Measurements from ENCODE around the gene SAA4. TPM values are rescaled to one million over a fixed set of nuclear protein-coding genes. Genes with fewer than 3 reads are reported as not detected.
"Not testable (repeated sequence)": the region's sequence is repeated elsewhere in the genome, so short reads cannot be mapped to it uniquely, and the experiment has no call there.

Gene SAA4
- total RNA-seq, 2 donors from 2014 or later = not detected

- Mint-ChIP-seq H3K4me3 (no peak overlapping the region), H3K4me1 (no peaks in the 10 kb centered on the region), H3K36me3 (ENCODE audit: low read depth) (peaks cover 8% of the 10 kb centered on the region), H3K27me3 (peaks cover 58% of the 10 kb centered on the region), H3K27ac (no peak overlapping the region)
- no peaks in the 10 kb centered on the region for H3K9me3 ChIP-seq (ENCODE audit: control insufficient read depth, low read length, poor library complexity, severe bottlenecking)
- no peak for DNase-seq
- no peak for ATAC-seq
Observed at GRCh38 chr11:18235394-18236334, 938 bp downstream of the SAA4 start.

GRCh38 chr11:18233912-18234311, 2.7 kb downstream of the SAA4 start:
- H3K27me3 Mint-ChIP-seq = peaks cover 45% of the 10 kb centered on the region
- no peak overlapping the region for H3K27ac Mint-ChIP-seq
- ATAC-seq (no peak), DNase-seq (no peak)
- no peaks in the 10 kb centered on the region for H3K36me3 Mint-ChIP-seq (ENCODE audit: low read depth)
- no peaks in the 10 kb centered on the region for H3K9me3 ChIP-seq (ENCODE audit: control insufficient read depth, low read length, poor library complexity, severe bottlenecking)
- no peak overlapping the region for H3K4me3 Mint-ChIP-seq
- no peaks in the 10 kb centered on the region for H3K4me1 Mint-ChIP-seq

GRCh38 chr11:18230859-18231258, 5.7 kb downstream of the SAA4 start:
- H3K9me3 ChIP-seq (ENCODE audit: control insufficient read depth, low read length, poor library complexity, severe bottlenecking) = no peaks in the 10 kb centered on the region
- H3K36me3 Mint-ChIP-seq (ENCODE audit: low read depth) = no peaks in the 10 kb centered on the region
- no peak for DNase-seq
- H3K27ac Mint-ChIP-seq = no peak overlapping the region
- ATAC-seq = no peak
- peaks cover 39% of the 10 kb centered on the region for H3K27me3 Mint-ChIP-seq
- H3K4me3 Mint-ChIP-seq = no peak overlapping the region
- no peaks in the 10 kb centered on the region for H3K4me1 Mint-ChIP-seq

GRCh38 chr11:18229501-18229900, 7.1 kb downstream of the SAA4 start:
- ATAC-seq (no peak), DNase-seq (no peak)
- H3K36me3 Mint-ChIP-seq (ENCODE audit: low read depth) = peaks cover 2% of the 10 kb centered on the region
- H3K4me1 Mint-ChIP-seq = no peaks in the 10 kb centered on the region
- H3K4me3 Mint-ChIP-seq = no peak overlapping the region
- no peak overlapping the region for H3K27ac Mint-ChIP-seq
- H3K27me3 Mint-ChIP-seq = peaks cover 35% of the 10 kb centered on the region
- H3K9me3 ChIP-seq (ENCODE audit: control insufficient read depth, low read length, poor library complexity, severe bottlenecking) = no peaks in the 10 kb centered on the region

GRCh38 chr11:18225913-18226312, 10.7 kb downstream of the SAA4 start:
- peaks cover 16% of the 10 kb centered on the region for H3K27me3 Mint-ChIP-seq
- H3K27ac Mint-ChIP-seq = no peak overlapping the region
- no peaks in the 10 kb centered on the region for H3K9me3 ChIP-seq (ENCODE audit: control insufficient read depth, low read length, poor library complexity, severe bottlenecking)
- H3K4me3 Mint-ChIP-seq = no peak overlapping the region
- DNase-seq (no peak), ATAC-seq (no peak)
- H3K36me3 Mint-ChIP-seq (ENCODE audit: low read depth) = peaks cover 2% of the 10 kb centered on the region
- no peaks in the 10 kb centered on the region for H3K4me1 Mint-ChIP-seq

- H3K36me3 Mint-ChIP-seq (ENCODE audit: low read depth) = peaks cover 2% of the 10 kb centered on the region
- H3K27ac Mint-ChIP-seq = no peak overlapping the region
- no peak for ATAC-seq
- no peaks in the 10 kb centered on the region for H3K4me1 Mint-ChIP-seq
- no peak overlapping the region for H3K4me3 Mint-ChIP-seq
- DNase-seq = no peak
- peaks cover 16% of the 10 kb centered on the region for H3K27me3 Mint-ChIP-seq
- H3K9me3 ChIP-seq (ENCODE audit: control insufficient read depth, low read length, poor library complexity, severe bottlenecking) = no peaks in the 10 kb centered on the region
Observed at GRCh38 chr11:18223591-18224387, 12.8 kb downstream of the SAA4 start.

- DNase-seq (no peak), ATAC-seq (no peak)
- Mint-ChIP-seq H3K36me3 (ENCODE audit: low read depth) (peaks cover 2% of the 10 kb centered on the region), H3K27me3 (peaks cover 16% of the 10 kb centered on the region), H3K4me1 (no peaks in the 10 kb centered on the region), H3K4me3 (no peak overlapping the region), H3K27ac (no peak overlapping the region)
- H3K9me3 ChIP-seq (ENCODE audit: control insufficient read depth, low read length, poor library complexity, severe bottlenecking) = no peaks in the 10 kb centered on the region
Observed at GRCh38 chr11:18222814-18223421, 13.7 kb downstream of the SAA4 start.

GRCh38 chr11:18221274-18221876, 15.2 kb downstream of the SAA4 start:
- no peak overlapping the region for H3K27ac Mint-ChIP-seq
- H3K36me3 Mint-ChIP-seq (ENCODE audit: low read depth) = peaks cover 2% of the 10 kb centered on the region
- ATAC-seq (no peak), DNase-seq (no peak)
- H3K4me1 Mint-ChIP-seq = no peaks in the 10 kb centered on the region
- no peak overlapping the region for H3K4me3 Mint-ChIP-seq
- peaks cover 6% of the 10 kb centered on the region for H3K27me3 Mint-ChIP-seq
- H3K9me3 ChIP-seq (ENCODE audit: control insufficient read depth, low read length, poor library complexity, severe bottlenecking) = no peaks in the 10 kb centered on the region

- no peaks in the 10 kb centered on the region for H3K9me3 ChIP-seq (ENCODE audit: control insufficient read depth, low read length, poor library complexity, severe bottlenecking)
- H3K27me3 Mint-ChIP-seq = peaks cover 51% of the 10 kb centered on the region
- no peak overlapping the region for H3K4me3 Mint-ChIP-seq
- H3K27ac Mint-ChIP-seq = no peak overlapping the region
- H3K4me1 Mint-ChIP-seq = no peaks in the 10 kb centered on the region
- peaks cover 7% of the 10 kb centered on the region for H3K36me3 Mint-ChIP-seq (ENCODE audit: low read depth)
- ATAC-seq (no peak), DNase-seq (no peak)
Observed at GRCh38 chr11:18209058-18209457, 27.5 kb downstream of the SAA4 start.

- no peaks in the 10 kb centered on the region for H3K9me3 ChIP-seq (ENCODE audit: control insufficient read depth, low read length, poor library complexity, severe bottlenecking)
- Mint-ChIP-seq H3K27me3 (peaks cover 62% of the 10 kb centered on the region), H3K27ac (no peak overlapping the region), H3K36me3 (ENCODE audit: low read depth) (peaks cover 7% of the 10 kb centered on the region), H3K4me3 (no peak overlapping the region), H3K4me1 (no peaks in the 10 kb centered on the region)
- no peak for ATAC-seq
- DNase-seq = no peak
Observed at GRCh38 chr11:18204771-18205170, 31.8 kb downstream of the SAA4 start.

- Mint-ChIP-seq H3K27me3 (peaks cover 61% of the 10 kb centered on the region), H3K27ac (no peak overlapping the region), H3K36me3 (ENCODE audit: low read depth) (peaks cover 7% of the 10 kb centered on the region), H3K4me1 (no peaks in the 10 kb centered on the region), H3K4me3 (no peak overlapping the region)
- ATAC-seq = no peak
- DNase-seq = no peak
- no peaks in the 10 kb centered on the region for H3K9me3 ChIP-seq (ENCODE audit: control insufficient read depth, low read length, poor library complexity, severe bottlenecking)
Observed at GRCh38 chr11:18204220-18204619, 32.4 kb downstream of the SAA4 start.

- Mint-ChIP-seq H3K4me1 (no peaks in the 10 kb centered on the region), H3K4me3 (no peak overlapping the region), H3K27ac (no peak overlapping the region), H3K36me3 (ENCODE audit: low read depth) (peaks cover 7% of the 10 kb centered on the region), H3K27me3 (peaks cover 57% of the 10 kb centered on the region)
- no peaks in the 10 kb centered on the region for H3K9me3 ChIP-seq (ENCODE audit: control insufficient read depth, low read length, poor library complexity, severe bottlenecking)
- no peak for ATAC-seq
- DNase-seq = no peak
Observed at GRCh38 chr11:18203723-18204122, 32.9 kb downstream of the SAA4 start.

- not testable (repeated sequence) for H3K4me3 Mint-ChIP-seq; DNase-seq; H3K4me1 Mint-ChIP-seq; H3K9me3 ChIP-seq (ENCODE audit: control insufficient read depth, low read length, poor library complexity, severe bottlenecking); H3K36me3 Mint-ChIP-seq (ENCODE audit: low read depth); ATAC-seq; H3K27ac Mint-ChIP-seq
- peaks cover 39% of the 10 kb centered on the region for H3K27me3 Mint-ChIP-seq
Observed at GRCh38 chr11:18197738-18198137, 38.9 kb downstream of the SAA4 start.
